ENCODE measurements around the gene LMOD1. TPM values are rescaled to one million over a fixed set of nuclear protein-coding genes. Genes with fewer than 3 reads are reported as not detected.
A peak's percentile ranks its signal among the peaks of the same experiment; 100 is the strongest.

The LMOD1 gene
- total RNA-seq, 1 experiment from 2014 or later: not detected

- H3K36me3 Mint-ChIP-seq (ENCODE audit: insufficient read depth, unreplicated experiment): no peaks in the 10 kb centered on the region
- no peak overlapping the region for H3K4me3 Mint-ChIP-seq (ENCODE audit: low read depth, unreplicated experiment)
- TF ChIP-seq CTCF (IDR thresholded peaks at IDR 0.05; ENCODE audit: unreplicated experiment): no peak
- no peaks in the 10 kb centered on the region for H3K9me3 Mint-ChIP-seq (ENCODE audit: low read depth, unreplicated experiment)
- intact Hi-C loops (cut with micrococcal nuclease; ENCODE audit: unreplicated experiment): no loop called here
- H3K27ac Mint-ChIP-seq (ENCODE audit: unreplicated experiment): no peak overlapping the region
- no TSS peak for BruUV-seq (replicated peaks)
- H3K4me1 Mint-ChIP-seq (ENCODE audit: low read depth, unreplicated experiment): peaks cover 28% of the 10 kb centered on the region
- no peaks in the 10 kb centered on the region for H3K27me3 Mint-ChIP-seq (ENCODE audit: unreplicated experiment)
- CTCF ChIA-PET: no interaction called here
- DNase-seq: no peak
Measured at GRCh38 chr1:201921952-201922558, 24.3 kb downstream of the LMOD1 start.

GRCh38 chr1:201918343-201918742 is 28.0 kb downstream of the LMOD1 start:
- BruUV-seq (replicated peaks): no TSS peak
- Mint-ChIP-seq H3K4me3 (ENCODE audit: low read depth, unreplicated experiment) (no peak overlapping the region), H3K27me3 (ENCODE audit: unreplicated experiment) (peaks cover 22% of the 10 kb centered on the region), H3K27ac (ENCODE audit: unreplicated experiment) (peak overlapping the region; percentile 23), H3K36me3 (ENCODE audit: insufficient read depth, unreplicated experiment) (no peaks in the 10 kb centered on the region), H3K4me1 (ENCODE audit: low read depth, unreplicated experiment) (peaks cover 26% of the 10 kb centered on the region), H3K9me3 (ENCODE audit: low read depth, unreplicated experiment) (no peaks in the 10 kb centered on the region)
- no peak for TF ChIP-seq CTCF (IDR thresholded peaks at IDR 0.05; ENCODE audit: unreplicated experiment)
- CTCF ChIA-PET: interaction anchor here (1.2 kb wide), 1 partner anchor 23 kb away, joined by 3 read pairs; no protein-coding TSS in a partner anchor
- intact Hi-C loops (cut with micrococcal nuclease; ENCODE audit: unreplicated experiment): no loop called here
- DNase-seq: no peak

- peak; percentile 35 for DNase-seq
- CTCF ChIA-PET: interaction anchor here (0.7 to 1.2 kb wide), 3 partner anchors 22 to 75 kb away, joined by 3 to 10 read pairs (median 3); no protein-coding TSS in a partner anchor
- BruUV-seq (replicated peaks): no TSS peak
- H3K4me1 Mint-ChIP-seq (ENCODE audit: low read depth, unreplicated experiment): peaks cover 26% of the 10 kb centered on the region
- TF ChIP-seq CTCF (IDR thresholded peaks at IDR 0.05; ENCODE audit: unreplicated experiment): no peak
- peaks cover 22% of the 10 kb centered on the region for H3K27me3 Mint-ChIP-seq (ENCODE audit: unreplicated experiment)
- intact Hi-C loops (cut with micrococcal nuclease; ENCODE audit: unreplicated experiment): no loop called here
- H3K4me3 Mint-ChIP-seq (ENCODE audit: low read depth, unreplicated experiment): no peak overlapping the region
- no peaks in the 10 kb centered on the region for H3K36me3 Mint-ChIP-seq (ENCODE audit: insufficient read depth, unreplicated experiment)
- H3K27ac Mint-ChIP-seq (ENCODE audit: unreplicated experiment): no peak overlapping the region
- H3K9me3 Mint-ChIP-seq (ENCODE audit: low read depth, unreplicated experiment): no peaks in the 10 kb centered on the region
Measured at GRCh38 chr1:201917362-201918033, 28.9 kb downstream of the LMOD1 start.

GRCh38 chr1:201916649-201917249 is 29.6 kb downstream of the LMOD1 start:
- Mint-ChIP-seq H3K4me3 (ENCODE audit: low read depth, unreplicated experiment) (no peak overlapping the region), H3K36me3 (ENCODE audit: insufficient read depth, unreplicated experiment) (no peaks in the 10 kb centered on the region), H3K27ac (ENCODE audit: unreplicated experiment) (no peak overlapping the region), H3K9me3 (ENCODE audit: low read depth, unreplicated experiment) (no peaks in the 10 kb centered on the region), H3K4me1 (ENCODE audit: low read depth, unreplicated experiment) (peaks cover 26% of the 10 kb centered on the region), H3K27me3 (ENCODE audit: unreplicated experiment) (peaks cover 22% of the 10 kb centered on the region)
- peak; percentile 71 for DNase-seq
- intact Hi-C loops (cut with micrococcal nuclease; ENCODE audit: unreplicated experiment): no loop called here
- no TSS peak for BruUV-seq (replicated peaks)
- CTCF ChIA-PET: interaction anchor here (0.7 to 0.9 kb wide), 2 partner anchors 37 to 75 kb away, joined by 3 to 10 read pairs; no protein-coding TSS in a partner anchor
- TF ChIP-seq CTCF (IDR thresholded peaks at IDR 0.05; ENCODE audit: unreplicated experiment): no peak

Data from Calu3 (cell line).